Fibroblast of lung (primary cell): Measurements from ENCODE around the gene NCOR1.

ENCODE experiments used
- CTCF ChIP-seq, 2 donors: IDR thresholded peaks in 1 of 2; conservative IDR thresholded peaks in 1 of 2; 1 replicate in 1 of 2; 2 replicates in 1 of 2; pipeline ENCODE4 v1.5.1; 2011 to 2012; ENCODE audit warnings: low read length in 2 of 2, control low read depth in 1 of 2, inconsistent platforms in 1 of 2, low read depth in 1 of 2, mild to moderate bottlenecking in 1 of 2
- EZH2 ChIP-seq: IDR thresholded peaks from 2 replicates; pipeline ENCODE4 v1.5.1; 2012; ENCODE audit warnings: low read length, control low read depth, mild to moderate bottlenecking; ENCODE audit errors: missing control alignments

- TF ChIP-seq CTCF (conservative IDR thresholded peaks at IDR 0.05 in 1 of 2, IDR thresholded peaks at IDR 0.05 in 1 of 2; ENCODE audit: low read depth in 1 of 2, low read length in 2 of 2): no peak
- no peak for TF ChIP-seq EZH2
Measured at GRCh38 chr17:16217002-16217635, 1.8 kb upstream of the NCOR1 start, which contains the start of gene PIGL.
